SK-N-SH treated with all-trans-retinoic acid at 6 μM for 48 hours (cell line): ENCODE data around the gene IMMP2L.

ENCODE experiments used
- ATAC-seq: fragments of 200-7000 bp; cut with Tn5 transposase; 3 replicates; pipeline ENCODE4 v1.9.1; 2020; ENCODE audit warnings: mild to moderate bottlenecking, moderate library complexity
- ARNTL ChIP-seq: fragments of 450-650 bp; formaldehyde crosslinking; IDR thresholded peaks from 2 replicates; pipeline ENCODE4 v1.5.0; 2020; ENCODE audit warnings: low read depth, mild to moderate bottlenecking, moderate library complexity, borderline replicate concordance
- CSDC2 ChIP-seq: fragments of 250-450 bp; sonication (Bioruptor Pico); IDR thresholded peaks from 2 replicates; pipeline ENCODE4 v1.5.0; 2020; ENCODE audit warnings: mild to moderate bottlenecking, moderate library complexity
- ESRRG ChIP-seq: fragments of 250-450 bp; sonication (Bioruptor Pico); IDR thresholded peaks from 2 replicates; pipeline ENCODE4 v1.6.1; 2021; ENCODE audit warnings: mild to moderate bottlenecking
- GLIS3 ChIP-seq: fragments of 250-450 bp; sonication (Bioruptor Pico); IDR thresholded peaks from 2 replicates; pipeline ENCODE4 v1.5.0; 2020; ENCODE audit warnings: mild to moderate bottlenecking, moderate library complexity
- ISL1 ChIP-seq: fragments of 250-450 bp; sonication (Bioruptor Pico); IDR thresholded peaks from 2 replicates; pipeline ENCODE4 v2.1.2; 2022; ENCODE audit warnings: mild to moderate bottlenecking, moderate library complexity
- OSR1 ChIP-seq: fragments of 250-450 bp; sonication (Bioruptor Pico); IDR thresholded peaks from 2 replicates; pipeline ENCODE4 v1.8.0; 2022; ENCODE audit warnings: moderate library complexity, mild to moderate bottlenecking, inconsistent platforms
- PPARA ChIP-seq: fragments of 250-450 bp; sonication (Bioruptor Pico); IDR thresholded peaks from 2 replicates; pipeline ENCODE4 v1.5.0; 2020; ENCODE audit warnings: mild to moderate bottlenecking, borderline replicate concordance
- RARB ChIP-seq: fragments of 250-450 bp; sonication (Bioruptor Pico); IDR thresholded peaks from 2 replicates; pipeline ENCODE4 v1.8.0; 2021; ENCODE audit warnings: mild to moderate bottlenecking, moderate library complexity
- SNAI2 ChIP-seq: fragments of 250-450 bp; sonication (Bioruptor Pico); IDR thresholded peaks from 2 replicates; pipeline ENCODE4 v1.5.0; 2020; ENCODE audit warnings: mild to moderate bottlenecking, moderate library complexity
- TCF4 ChIP-seq: fragments of 250-450 bp; sonication (Bioruptor Pico); IDR thresholded peaks from 2 replicates; pipeline ENCODE4 v1.8.0; 2021; ENCODE audit warnings: mild to moderate bottlenecking, moderate library complexity, borderline replicate concordance
- TOX ChIP-seq: fragments of 250-450 bp; sonication (Bioruptor Pico); IDR thresholded peaks from 2 replicates; pipeline ENCODE4 v1.8.0; 2021; ENCODE audit warnings: mild to moderate bottlenecking, moderate library complexity, borderline replicate concordance
- TSHZ2 ChIP-seq: fragments of 250-450 bp; sonication (Bioruptor Pico); IDR thresholded peaks from 2 replicates; pipeline ENCODE4 v1.5.0; 2020; ENCODE audit warnings: mild to moderate bottlenecking, moderate library complexity
- ZC3H10 ChIP-seq: fragments of 250-450 bp; sonication (Bioruptor Pico); IDR thresholded peaks from 2 replicates; pipeline ENCODE4 v1.5.1; 2021; ENCODE audit warnings: mild to moderate bottlenecking, moderate library complexity
- ZFP30 ChIP-seq: fragments of 450-650 bp; formaldehyde crosslinking; IDR thresholded peaks from 2 replicates; pipeline ENCODE4 v1.5.0; 2022; ENCODE audit warnings: mild to moderate bottlenecking, moderate library complexity
- ZNF565 ChIP-seq: fragments of 450-650 bp; formaldehyde crosslinking; conservative IDR thresholded peaks from 2 replicates; pipeline ENCODE4 v1.5.0; 2020; ENCODE audit warnings: low read depth, mild to moderate bottlenecking, moderate library complexity
- ZNF70 ChIP-seq: fragments of 450-650 bp; formaldehyde crosslinking; IDR thresholded peaks from 2 replicates; pipeline ENCODE4 v1.5.0; 2020; ENCODE audit warnings: mild to moderate bottlenecking, moderate library complexity
- ZNF8 ChIP-seq: fragments of 450-650 bp; formaldehyde crosslinking; IDR thresholded peaks from 2 replicates; pipeline ENCODE4 v1.5.0; 2020; ENCODE audit warnings: mild to moderate bottlenecking, moderate library complexity
- TF ChIP-seq, protein P1 (sequence below): fragments of 250-450 bp; sonication (Bioruptor Pico); IDR thresholded peaks from 2 replicates; pipeline ENCODE4 v1.8.0; 2020; ENCODE audit warnings: mild to moderate bottlenecking, moderate library complexity, borderline replicate concordance
- TF ChIP-seq, protein P2 (sequence below): fragments of 250-450 bp; sonication (Bioruptor Pico); IDR thresholded peaks from 2 replicates; pipeline ENCODE4 v1.8.0; 2021; ENCODE audit warnings: low read depth, mild to moderate bottlenecking, moderate library complexity, borderline replicate concordance
- TF ChIP-seq, protein P3 (sequence below): fragments of 250-450 bp; sonication (Bioruptor Pico); IDR thresholded peaks from 2 replicates; pipeline ENCODE4 v1.5.1; 2020; ENCODE audit warnings: low read depth, mild to moderate bottlenecking, moderate library complexity

IMMP2L gene

GRCh38 chr7:111429781-111430180 lies 132.5 kb downstream of the IMMP2L start:
- no peak for ATAC-seq
- TF ChIP-seq, protein P1, sequence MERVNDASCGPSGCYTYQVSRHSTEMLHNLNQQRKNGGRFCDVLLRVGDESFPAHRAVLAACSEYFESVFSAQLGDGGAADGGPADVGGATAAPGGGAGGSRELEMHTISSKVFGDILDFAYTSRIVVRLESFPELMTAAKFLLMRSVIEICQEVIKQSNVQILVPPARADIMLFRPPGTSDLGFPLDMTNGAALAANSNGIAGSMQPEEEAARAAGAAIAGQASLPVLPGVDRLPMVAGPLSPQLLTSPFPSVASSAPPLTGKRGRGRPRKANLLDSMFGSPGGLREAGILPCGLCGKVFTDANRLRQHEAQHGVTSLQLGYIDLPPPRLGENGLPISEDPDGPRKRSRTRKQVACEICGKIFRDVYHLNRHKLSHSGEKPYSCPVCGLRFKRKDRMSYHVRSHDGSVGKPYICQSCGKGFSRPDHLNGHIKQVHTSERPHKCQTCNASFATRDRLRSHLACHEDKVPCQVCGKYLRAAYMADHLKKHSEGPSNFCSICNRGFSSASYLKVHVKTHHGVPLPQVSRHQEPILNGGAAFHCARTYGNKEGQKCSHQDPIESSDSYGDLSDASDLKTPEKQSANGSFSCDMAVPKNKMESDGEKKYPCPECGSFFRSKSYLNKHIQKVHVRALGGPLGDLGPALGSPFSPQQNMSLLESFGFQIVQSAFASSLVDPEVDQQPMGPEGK: no peak
- TF ChIP-seq ZNF70 (CRISPR knock-in tag): no peak
- TF ChIP-seq OSR1 (CRISPR knock-in tag): no peak
- TF ChIP-seq CSDC2 (CRISPR knock-in tag): no peak
- no peak for TF ChIP-seq SNAI2 (CRISPR knock-in tag)
- no peak for TF ChIP-seq ARNTL (CRISPR knock-in tag)
- no peak for TF ChIP-seq TCF4
- TF ChIP-seq ZNF8 (CRISPR knock-in tag): no peak
- TF ChIP-seq RARB (CRISPR knock-in tag): no peak
- no peak for TF ChIP-seq ZFP30 (CRISPR knock-in tag)
- TF ChIP-seq ISL1 (CRISPR knock-in tag): no peak
- TF ChIP-seq, protein P2, sequence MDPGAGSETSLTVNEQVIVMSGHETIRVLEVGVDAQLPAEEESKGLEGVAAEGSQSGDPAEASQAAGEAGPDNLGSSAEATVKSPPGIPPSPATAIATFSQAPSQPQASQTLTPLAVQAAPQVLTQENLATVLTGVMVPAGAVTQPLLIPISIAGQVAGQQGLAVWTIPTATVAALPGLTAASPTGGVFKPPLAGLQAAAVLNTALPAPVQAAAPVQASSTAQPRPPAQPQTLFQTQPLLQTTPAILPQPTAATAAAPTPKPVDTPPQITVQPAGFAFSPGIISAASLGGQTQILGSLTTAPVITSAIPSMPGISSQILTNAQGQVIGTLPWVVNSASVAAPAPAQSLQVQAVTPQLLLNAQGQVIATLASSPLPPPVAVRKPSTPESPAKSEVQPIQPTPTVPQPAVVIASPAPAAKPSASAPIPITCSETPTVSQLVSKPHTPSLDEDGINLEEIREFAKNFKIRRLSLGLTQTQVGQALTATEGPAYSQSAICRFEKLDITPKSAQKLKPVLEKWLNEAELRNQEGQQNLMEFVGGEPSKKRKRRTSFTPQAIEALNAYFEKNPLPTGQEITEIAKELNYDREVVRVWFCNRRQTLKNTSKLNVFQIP (CRISPR knock-in tag): no peak
- no peak for TF ChIP-seq ZNF565 (CRISPR knock-in tag)
- no peak for TF ChIP-seq ZC3H10 (CRISPR knock-in tag)
- TF ChIP-seq TSHZ2: no peak
- no peak for TF ChIP-seq GLIS3 (CRISPR knock-in tag)
- TF ChIP-seq PPARA: no peak

DNA sequence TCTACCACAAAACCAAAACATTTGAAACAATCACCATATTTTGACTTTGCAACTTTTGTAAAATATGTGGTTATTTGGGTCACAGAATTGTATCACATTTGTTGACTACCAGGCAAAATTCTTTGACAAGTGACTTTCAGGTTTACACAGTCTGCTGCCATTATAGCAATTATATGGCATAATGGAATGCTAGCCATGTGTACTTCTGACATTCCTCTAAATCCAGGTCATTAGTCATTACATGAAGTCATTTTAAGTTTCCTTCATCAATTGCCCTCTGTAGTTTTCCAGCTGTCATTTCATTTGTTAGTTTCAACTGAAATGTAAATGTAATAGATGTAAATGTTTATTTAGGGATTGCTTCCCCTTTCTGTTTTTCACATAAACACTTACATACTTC lies 137.5 kb downstream of the IMMP2L start:
- peak; percentile 68 for ATAC-seq
- TF ChIP-seq PPARA (no peak), SNAI2 (CRISPR knock-in tag) (no peak; the same call in 1 of the 2 replicates), ZC3H10 (CRISPR knock-in tag) (no peak), TOX (CRISPR knock-in tag) (no peak), ARNTL (CRISPR knock-in tag) (no peak), ISL1 (CRISPR knock-in tag) (peak; percentile 91)
- TF ChIP-seq, protein P3, sequence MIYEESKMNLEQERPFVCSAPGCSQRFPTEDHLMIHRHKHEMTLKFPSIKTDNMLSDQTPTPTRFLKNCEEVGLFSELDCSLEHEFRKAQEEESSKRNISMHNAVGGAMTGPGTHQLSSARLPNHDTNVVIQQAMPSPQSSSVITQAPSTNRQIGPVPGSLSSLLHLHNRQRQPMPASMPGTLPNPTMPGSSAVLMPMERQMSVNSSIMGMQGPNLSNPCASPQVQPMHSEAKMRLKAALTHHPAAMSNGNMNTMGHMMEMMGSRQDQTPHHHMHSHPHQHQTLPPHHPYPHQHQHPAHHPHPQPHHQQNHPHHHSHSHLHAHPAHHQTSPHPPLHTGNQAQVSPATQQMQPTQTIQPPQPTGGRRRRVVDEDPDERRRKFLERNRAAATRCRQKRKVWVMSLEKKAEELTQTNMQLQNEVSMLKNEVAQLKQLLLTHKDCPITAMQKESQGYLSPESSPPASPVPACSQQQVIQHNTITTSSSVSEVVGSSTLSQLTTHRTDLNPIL (CRISPR knock-in tag): peak; percentile 78; the same call in 1 of the 2 replicates
- TF ChIP-seq, protein P2 (CRISPR knock-in tag): 0 out of 2 replicates have a peak, but pooled peaks have one; percentile 13

GRCh38 chr7:111414374-111414773 lies 147.9 kb downstream of the IMMP2L start:
- no peak for ATAC-seq
- no peak for TF ChIP-seq RARB (CRISPR knock-in tag)
- TF ChIP-seq ESRRG: no peak
- TF ChIP-seq, protein P1: no peak
- TF ChIP-seq, protein P3 (CRISPR knock-in tag): no peak
- no peak for TF ChIP-seq TCF4
- TF ChIP-seq TSHZ2: no peak
- TF ChIP-seq ISL1 (CRISPR knock-in tag): no peak
- no peak for TF ChIP-seq GLIS3 (CRISPR knock-in tag)
- no peak for TF ChIP-seq ZC3H10 (CRISPR knock-in tag)
- TF ChIP-seq PPARA: no peak
- no peak for TF ChIP-seq ZNF70 (CRISPR knock-in tag)
- TF ChIP-seq CSDC2 (CRISPR knock-in tag): no peak
- no peak for TF ChIP-seq ZFP30 (CRISPR knock-in tag)
